ENCODE data around the gene CACNA1F. TPM values are rescaled to one million over a fixed set of nuclear protein-coding genes. Genes with fewer than 3 reads are reported as not detected.
A peak's percentile ranks its signal among the peaks of the same experiment; 100 is the strongest.

Gene CACNA1F
- polyA plus RNA-seq, 3 donors: 0.73 TPM; not detected in 2

DNA sequence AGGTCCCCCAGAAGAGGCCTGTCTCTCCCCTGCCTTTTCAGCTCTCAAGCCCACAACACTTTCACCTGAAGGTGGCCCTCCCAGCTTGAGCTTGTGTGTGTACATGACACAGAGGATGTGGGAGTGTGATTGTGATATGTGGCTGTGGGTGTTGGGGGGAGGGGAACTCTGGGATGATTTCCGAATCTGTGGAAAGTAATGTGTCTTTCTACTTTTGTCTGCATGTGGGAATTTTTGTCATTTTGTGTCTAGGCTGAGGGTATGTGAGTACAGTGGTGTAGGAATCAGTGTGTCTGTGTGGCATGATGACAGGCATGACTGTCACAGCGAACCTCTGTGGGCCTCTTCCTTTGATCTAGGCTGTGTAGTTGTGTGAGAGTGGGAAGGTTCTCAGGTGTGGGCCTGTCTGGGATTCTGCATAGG lies 39.6 kb downstream of the CACNA1F start:
- no peak overlapping the region for H3K27ac ChIP-seq (ENCODE audit: low read depth in 1 of 2, low read length in 2 of 2)
- peaks cover 0 to 2% of the 10 kb centered on the region in 2 donors for H3K27me3 ChIP-seq (ENCODE audit: control insufficient read depth in 2 of 2, insufficient read depth in 2 of 2, low read length in 2 of 2)
- no peak overlapping the region for H3K4me3 ChIP-seq (replicated peaks in 1 of 3; ENCODE audit: low read depth in 2 of 3, low read length in 3 of 3)
- H3K4me1 Mint-ChIP-seq: peaks cover 26% of the 10 kb centered on the region
- H3K4me1 ChIP-seq (ENCODE audit: control insufficient read depth in 1 of 2, insufficient read depth in 2 of 2, low read length in 2 of 2): peaks cover 0 to 26% of the 10 kb centered on the region in 2 donors
- TF ChIP-seq, protein P1, sequence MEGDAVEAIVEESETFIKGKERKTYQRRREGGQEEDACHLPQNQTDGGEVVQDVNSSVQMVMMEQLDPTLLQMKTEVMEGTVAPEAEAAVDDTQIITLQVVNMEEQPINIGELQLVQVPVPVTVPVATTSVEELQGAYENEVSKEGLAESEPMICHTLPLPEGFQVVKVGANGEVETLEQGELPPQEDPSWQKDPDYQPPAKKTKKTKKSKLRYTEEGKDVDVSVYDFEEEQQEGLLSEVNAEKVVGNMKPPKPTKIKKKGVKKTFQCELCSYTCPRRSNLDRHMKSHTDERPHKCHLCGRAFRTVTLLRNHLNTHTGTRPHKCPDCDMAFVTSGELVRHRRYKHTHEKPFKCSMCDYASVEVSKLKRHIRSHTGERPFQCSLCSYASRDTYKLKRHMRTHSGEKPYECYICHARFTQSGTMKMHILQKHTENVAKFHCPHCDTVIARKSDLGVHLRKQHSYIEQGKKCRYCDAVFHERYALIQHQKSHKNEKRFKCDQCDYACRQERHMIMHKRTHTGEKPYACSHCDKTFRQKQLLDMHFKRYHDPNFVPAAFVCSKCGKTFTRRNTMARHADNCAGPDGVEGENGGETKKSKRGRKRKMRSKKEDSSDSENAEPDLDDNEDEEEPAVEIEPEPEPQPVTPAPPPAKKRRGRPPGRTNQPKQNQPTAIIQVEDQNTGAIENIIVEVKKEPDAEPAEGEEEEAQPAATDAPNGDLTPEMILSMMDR (IDR thresholded peaks at IDR 0.05): no peak
- H3K9me3 Mint-ChIP-seq: peaks cover 0 to 6% (median 2%) of the 10 kb centered on the region in 7 donors
- H3K36me3 Mint-ChIP-seq: peaks cover 0 to 2% of the 10 kb centered on the region in 2 donors
- H3K4me2 ChIP-seq (replicated peaks; ENCODE audit: extremely low read depth, low read length, poor library complexity, severe bottlenecking): no peak overlapping the region
- peak overlapping the region in 1 of 7 donors; percentile 5 for H3K27ac Mint-ChIP-seq
- H3K27me3 Mint-ChIP-seq (ENCODE audit: low read depth in 3 of 3): peaks cover 4 to 9% (median 9%) of the 10 kb centered on the region in 3 donors
- H2AFZ ChIP-seq (ENCODE audit: insufficient read depth, low read depth, low read length, poor library complexity, severe bottlenecking): no peak overlapping the region
- 100% methylated on average over 1 of the region's 2 CpGs for WGBS (ENCODE audit: insufficient coverage)
- H3K9ac ChIP-seq (ENCODE audit: insufficient read depth, low read length, poor library complexity, severe bottlenecking): no peak overlapping the region
- H3K79me2 ChIP-seq (ENCODE audit: insufficient read depth, low read length): no peaks in the 10 kb centered on the region
- intact Hi-C loops (cut with micrococcal nuclease): no loop called here
- H3K9me3 ChIP-seq (replicated peaks in 1 of 2; ENCODE audit: control insufficient read depth in 1 of 2, insufficient read depth in 1 of 2, low read length in 2 of 2): no peaks in the 10 kb centered on the region
- no peak overlapping the region for H3K4me3 Mint-ChIP-seq
- no peak for DNase-seq
- no peaks in the 10 kb centered on the region for H3K36me3 ChIP-seq (replicated peaks in 1 of 2; ENCODE audit: control insufficient read depth in 1 of 2, insufficient read depth in 2 of 2, low read length in 2 of 2)
- no peaks in the 10 kb centered on the region for H4K20me1 ChIP-seq (ENCODE audit: insufficient read depth, low read length)

DNA sequence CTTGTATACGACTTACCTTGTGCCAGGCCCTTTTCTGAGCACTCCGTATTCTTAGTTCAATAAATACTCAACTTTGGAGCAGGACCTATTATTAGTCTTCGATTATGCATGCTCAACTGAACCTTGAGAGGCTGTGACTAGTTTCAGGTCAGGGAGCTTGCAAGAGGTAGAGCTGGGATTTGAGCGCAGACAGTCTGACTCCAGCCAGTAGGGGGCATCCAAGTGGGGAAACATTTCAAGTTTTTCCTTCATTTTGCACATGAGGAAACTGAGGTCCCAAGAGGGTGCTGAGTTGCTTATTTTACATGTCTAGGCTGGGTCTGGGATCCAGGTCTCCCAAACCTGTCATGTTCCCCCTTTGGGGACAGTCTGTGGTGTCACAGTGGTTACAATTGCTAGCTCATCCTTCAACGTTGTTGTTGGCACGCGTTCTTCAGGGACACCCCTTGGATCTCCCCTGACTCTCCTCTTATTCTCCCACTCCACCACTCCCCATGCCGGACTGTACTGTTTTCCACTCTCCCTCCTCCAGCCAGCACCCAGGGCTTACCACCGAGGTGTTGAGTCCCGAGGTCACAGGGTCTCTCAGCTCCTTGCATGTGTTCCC lies 40.3 kb downstream of the CACNA1F start:
- DNase-seq: peak in 1 of 3 donors; percentile 26
- H3K9me3 ChIP-seq (replicated peaks in 1 of 2; ENCODE audit: control insufficient read depth in 1 of 2, insufficient read depth in 1 of 2, low read length in 2 of 2): no peaks in the 10 kb centered on the region
- Mint-ChIP-seq H3K4me1 (peaks cover 29% of the 10 kb centered on the region), H3K36me3 (peaks cover 0 to 2% of the 10 kb centered on the region in 2 donors), H3K27me3 (ENCODE audit: low read depth in 3 of 3) (peaks cover 2 to 8% (median 2%) of the 10 kb centered on the region in 3 donors), H3K9me3 (peaks cover 0 to 6% (median 3%) of the 10 kb centered on the region in 7 donors), H3K4me3 (no peak overlapping the region), H3K27ac (no peak overlapping the region)
- H3K4me1 ChIP-seq (ENCODE audit: control insufficient read depth in 1 of 2, insufficient read depth in 2 of 2, low read length in 2 of 2): peaks cover 0 to 32% of the 10 kb centered on the region in 2 donors
- no peaks in the 10 kb centered on the region for H3K27me3 ChIP-seq (ENCODE audit: control insufficient read depth in 2 of 2, insufficient read depth in 2 of 2, low read length in 2 of 2)
- no peak overlapping the region for H3K27ac ChIP-seq (ENCODE audit: low read depth in 1 of 2, low read length in 2 of 2)
- H3K4me3 ChIP-seq (replicated peaks in 1 of 3; ENCODE audit: low read depth in 2 of 3, low read length in 3 of 3): no peak overlapping the region
- H3K4me2 ChIP-seq (replicated peaks; ENCODE audit: extremely low read depth, low read length, poor library complexity, severe bottlenecking): no peak overlapping the region
- no peaks in the 10 kb centered on the region for H3K36me3 ChIP-seq (replicated peaks in 1 of 2; ENCODE audit: control insufficient read depth in 1 of 2, insufficient read depth in 2 of 2, low read length in 2 of 2)
- intact Hi-C loops (cut with micrococcal nuclease): no loop called here
- WGBS (ENCODE audit: insufficient coverage): 20% methylated on average over 1 of the region's 10 CpGs
- no peaks in the 10 kb centered on the region for H3K79me2 ChIP-seq (ENCODE audit: insufficient read depth, low read length)
- H3K9ac ChIP-seq (ENCODE audit: insufficient read depth, low read length, poor library complexity, severe bottlenecking): no peak overlapping the region
- H4K20me1 ChIP-seq (ENCODE audit: insufficient read depth, low read length): no peaks in the 10 kb centered on the region
- no peak overlapping the region for H2AFZ ChIP-seq (ENCODE audit: insufficient read depth, low read depth, low read length, poor library complexity, severe bottlenecking)
- TF ChIP-seq, protein P1 (IDR thresholded peaks at IDR 0.05): peak; percentile 66
